Vagina (tissue), 2 donors: ENCODE measurements around the gene MGMT.

ENCODE experiments used
- CTCF ChIP-seq, 3 experiments: fragments of 450-650 bp in 2 of 3; fragments of 200-600 bp in 1 of 3; sonication (generic) in 1 of 3; IDR thresholded peaks; one replicate each; pipeline ENCODE4 v1.5.1; 2017 to 2019; ENCODE audit warnings: antibody characterized with exemption in 3 of 3, mild to moderate bottlenecking in 2 of 3, moderate library complexity in 2 of 3
- POLR2AphosphoS5 ChIP-seq, 2 donors: sonication (generic); formaldehyde crosslinking; IDR thresholded peaks; one replicate each; pipeline ENCODE4 v1.9.0; 2017; ENCODE audit warnings: antibody characterized with exemption in 2 of 2, mild to moderate bottlenecking in 2 of 2, low read depth in 1 of 2; ENCODE audit not compliant: insufficient read depth in 1 of 2

GRCh38 chr10:129706523-129706922 lies 239.5 kb downstream of the MGMT start:
- TF ChIP-seq CTCF (IDR thresholded peaks at IDR 0.05) (no peak), POLR2AphosphoS5 (IDR thresholded peaks at IDR 0.05; ENCODE audit: insufficient read depth in 1 of 2, low read depth in 1 of 2) (no peak)
